Mucosa of stomach (tissue), 1 donor: ENCODE measurements around the gene STX16.

Experiments
- H3K27me3 ChIP-seq: one replicate; pipeline ENCODE4 v1.7.0; 2013; ENCODE audit warnings: mild to moderate bottlenecking, low read length; ENCODE audit not compliant: control insufficient read depth, insufficient read depth
- H3K36me3 ChIP-seq: one replicate; pipeline ENCODE4 v1.7.0; 2013; ENCODE audit warnings: low read length; ENCODE audit not compliant: control insufficient read depth, insufficient read depth
- H3K4me1 ChIP-seq: one replicate; pipeline ENCODE4 v1.7.0; 2013; ENCODE audit warnings: mild to moderate bottlenecking, low read length; ENCODE audit not compliant: control insufficient read depth, insufficient read depth
- H3K4me3 ChIP-seq: one replicate; pipeline ENCODE4 v1.7.0; 2013; ENCODE audit warnings: low read length
- H3K9ac ChIP-seq: one replicate; pipeline ENCODE4 v1.7.0; 2013; ENCODE audit warnings: mild to moderate bottlenecking, low read length, moderate library complexity
- H3K9me3 ChIP-seq: one replicate; pipeline ENCODE4 v1.7.0; 2013; ENCODE audit warnings: mild to moderate bottlenecking, low read length, moderate library complexity; ENCODE audit not compliant: control insufficient read depth
- donor health status: Pancreatic carcinoma.

The STX16 gene

DNA sequence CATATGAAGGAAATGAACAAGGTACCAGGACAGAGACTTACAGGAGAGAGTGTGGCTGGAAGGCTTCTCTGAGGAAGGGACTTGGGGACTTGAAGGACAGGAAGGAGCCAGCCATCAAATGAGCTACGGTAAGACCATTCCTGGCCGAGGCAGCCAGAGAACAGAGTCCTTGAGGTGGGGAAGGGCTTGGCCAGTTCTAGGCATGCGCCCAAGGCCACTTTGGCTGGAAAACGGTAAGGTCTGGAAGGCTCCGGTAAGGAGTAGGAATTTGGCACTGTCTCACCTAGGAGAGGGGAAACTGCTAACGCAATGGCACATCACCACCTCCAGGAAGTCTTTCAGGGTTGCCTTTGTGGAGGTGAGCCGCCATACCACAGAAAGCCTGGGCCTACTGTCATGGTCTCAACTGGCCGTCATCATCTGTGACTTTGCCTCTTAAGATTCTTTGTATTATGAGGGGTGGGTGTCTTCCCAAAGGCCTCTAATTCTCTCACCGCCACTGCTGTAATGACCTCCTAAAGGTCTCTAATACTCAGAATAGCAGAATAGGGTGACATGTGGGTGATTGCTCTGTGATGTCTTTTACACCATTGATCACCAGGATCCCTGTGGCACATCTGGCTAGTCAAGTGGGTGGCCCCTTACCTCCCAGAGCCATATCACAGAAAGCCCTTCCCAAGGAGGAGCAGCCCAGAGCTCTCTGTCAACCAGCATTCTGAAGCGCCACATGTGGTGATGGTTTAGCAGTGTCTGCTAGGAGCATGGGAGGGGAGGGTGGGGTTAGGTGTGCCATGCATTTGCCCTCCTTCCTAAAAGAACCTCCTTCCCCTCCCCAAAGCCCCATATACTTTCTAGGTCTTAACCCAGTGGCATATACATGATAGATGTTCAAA is 17.7 kb upstream of the STX16 start:
- H3K4me3 ChIP-seq = no peak overlapping the region
- H3K9me3 ChIP-seq = no peaks in the 10 kb centered on the region
- peaks cover 7% of the 10 kb centered on the region for H3K27me3 ChIP-seq
- no peaks in the 10 kb centered on the region for H3K36me3 ChIP-seq
- no peak overlapping the region for H3K9ac ChIP-seq
- H3K4me1 ChIP-seq = no peaks in the 10 kb centered on the region

GRCh38 chr20:58634059-58634458 is 17.0 kb upstream of the STX16 start:
- Histone ChIP-seq H3K4me3 (no peak overlapping the region), H3K9me3 (no peaks in the 10 kb centered on the region), H3K27me3 (peaks cover 7% of the 10 kb centered on the region), H3K4me1 (no peaks in the 10 kb centered on the region), H3K36me3 (no peaks in the 10 kb centered on the region), H3K9ac (no peak overlapping the region)

DNA sequence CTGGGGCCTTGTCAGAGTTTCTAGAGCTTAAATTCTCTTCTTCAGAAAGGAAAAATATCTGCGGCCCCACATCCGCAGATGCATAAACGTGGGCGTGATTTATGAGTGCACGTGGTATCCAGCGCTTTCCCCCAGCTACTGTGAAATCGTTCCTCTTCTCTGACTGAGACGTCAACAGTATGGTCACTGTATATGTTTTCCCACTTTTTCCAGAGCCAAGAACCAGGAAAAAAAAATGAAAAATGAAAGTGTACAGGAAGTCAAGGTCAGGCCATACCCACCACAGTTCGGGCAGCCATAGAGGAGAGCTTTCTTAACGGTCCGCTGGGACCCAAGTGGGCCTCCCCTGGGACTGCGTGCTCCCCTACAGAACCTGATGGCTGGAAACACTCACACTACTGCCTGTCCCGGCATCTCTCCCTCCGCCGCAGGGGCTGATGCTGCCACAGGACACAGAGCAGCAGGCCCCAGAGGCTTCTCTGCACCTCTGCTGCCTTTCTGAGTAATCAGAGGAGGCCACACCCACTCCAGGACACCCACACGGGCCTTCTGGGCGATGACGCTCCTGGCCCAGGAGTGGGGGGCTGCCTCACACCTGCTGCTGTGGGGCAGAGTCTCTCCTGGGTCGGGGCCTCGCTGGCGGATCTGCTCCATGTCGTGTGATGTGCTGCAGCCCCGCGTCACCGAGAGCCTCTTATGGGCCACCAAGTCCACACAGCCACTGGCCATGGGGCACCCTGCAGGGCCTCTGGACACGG is 16.4 kb upstream of the STX16 start:
- Histone ChIP-seq H3K36me3 (no peaks in the 10 kb centered on the region), H3K4me1 (no peaks in the 10 kb centered on the region), H3K9me3 (no peaks in the 10 kb centered on the region), H3K9ac (no peak overlapping the region), H3K4me3 (no peak overlapping the region), H3K27me3 (peaks cover 7% of the 10 kb centered on the region)

DNA sequence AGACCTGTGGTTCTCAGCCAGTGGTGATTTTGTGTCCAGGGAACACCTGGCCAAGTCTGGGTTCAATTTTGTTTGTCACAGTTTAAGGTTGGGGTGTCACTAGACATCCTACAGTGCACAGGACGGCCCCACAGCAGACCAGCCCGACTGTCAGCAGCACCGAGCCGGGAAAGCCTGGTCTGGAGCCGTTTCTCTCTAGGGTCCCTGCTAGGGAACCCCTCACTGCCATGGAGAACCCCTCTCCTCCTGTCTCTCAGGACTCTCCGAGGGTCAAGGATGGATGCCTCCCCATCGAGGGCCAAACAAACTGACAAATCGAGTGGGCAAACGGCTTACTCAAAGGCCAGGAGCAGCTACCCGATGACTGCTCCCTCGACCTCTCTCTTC is 15.8 kb upstream of the STX16 start:
- H3K4me3 ChIP-seq = no peak overlapping the region
- no peaks in the 10 kb centered on the region for H3K9me3 ChIP-seq
- no peaks in the 10 kb centered on the region for H3K36me3 ChIP-seq
- no peak overlapping the region for H3K9ac ChIP-seq
- no peaks in the 10 kb centered on the region for H3K4me1 ChIP-seq
- peaks cover 7% of the 10 kb centered on the region for H3K27me3 ChIP-seq

GRCh38 chr20:58636396-58636982 is 14.6 kb upstream of the STX16 start:
- Histone ChIP-seq H3K36me3 (no peaks in the 10 kb centered on the region), H3K9ac (no peak overlapping the region), H3K4me3 (no peak overlapping the region), H3K27me3 (no peaks in the 10 kb centered on the region), H3K9me3 (no peaks in the 10 kb centered on the region), H3K4me1 (no peaks in the 10 kb centered on the region)

DNA sequence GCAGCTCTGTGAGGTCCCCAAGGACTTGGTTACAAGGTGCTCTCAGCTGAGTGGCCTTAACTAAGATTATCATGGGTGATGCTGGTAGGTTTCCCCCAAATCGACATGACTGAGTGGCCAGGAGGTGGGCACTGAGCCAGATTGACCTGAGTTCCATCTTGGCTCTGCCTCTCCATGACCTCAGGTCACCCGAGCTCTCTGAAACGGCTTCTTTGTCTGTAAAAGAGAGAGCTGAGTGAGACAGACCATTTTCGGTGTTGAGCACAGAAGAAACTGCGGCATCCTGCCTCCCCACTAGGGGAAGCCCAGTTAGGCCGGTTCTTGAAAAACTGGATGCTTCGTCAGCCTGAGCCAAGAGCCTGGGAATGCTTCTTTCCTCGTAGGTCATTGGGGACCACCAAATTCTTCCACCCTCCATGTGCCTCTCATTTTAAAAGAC is 14.1 kb upstream of the STX16 start:
- H3K9ac ChIP-seq = no peak overlapping the region

DNA sequence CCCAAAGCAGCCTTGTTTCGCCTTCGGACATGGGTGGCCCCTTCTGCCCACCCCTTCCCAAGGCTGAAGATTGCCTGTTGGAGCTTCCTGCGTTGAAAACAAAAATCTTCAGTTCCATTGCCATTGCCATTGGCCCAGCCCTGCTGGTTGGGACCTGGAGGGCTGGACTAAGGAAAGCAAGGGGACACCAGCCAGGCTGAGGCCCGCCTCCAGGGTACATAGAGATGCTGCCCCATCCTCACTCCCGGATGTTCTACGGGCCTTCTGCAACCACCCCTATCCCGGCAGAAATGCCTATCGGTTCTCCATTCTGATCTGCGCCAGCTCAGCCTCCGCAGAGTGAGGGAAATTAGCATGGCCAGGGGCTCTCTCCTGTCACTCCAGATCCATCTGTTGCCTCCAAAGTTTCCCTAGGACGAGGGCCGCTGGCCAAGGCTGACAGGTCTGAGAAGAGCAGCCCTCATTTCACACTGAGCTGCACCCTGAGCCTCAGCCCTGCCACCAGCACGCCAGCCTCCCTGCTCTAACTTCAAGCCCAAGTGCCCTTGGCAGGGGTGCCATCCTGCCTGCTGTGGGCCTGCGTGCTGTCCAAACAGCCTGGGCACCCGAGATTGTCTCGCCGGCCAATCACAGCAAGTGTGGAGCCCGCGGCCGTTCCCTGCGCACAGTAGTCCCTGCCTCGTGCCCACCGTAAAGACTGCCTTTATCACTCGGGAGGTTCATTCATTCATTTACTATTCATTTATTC is 13.4 kb upstream of the STX16 start:
- Histone ChIP-seq H3K4me3 (no peak overlapping the region), H3K9ac (no peak overlapping the region), H3K27me3 (no peaks in the 10 kb centered on the region), H3K9me3 (no peaks in the 10 kb centered on the region), H3K4me1 (no peaks in the 10 kb centered on the region), H3K36me3 (no peaks in the 10 kb centered on the region)

More for the DNA sequence above, 14.1 kb upstream of the STX16 start:
- Histone ChIP-seq H3K9me3 (no peaks in the 10 kb centered on the region), H3K36me3 (no peaks in the 10 kb centered on the region), H3K27me3 (no peaks in the 10 kb centered on the region), H3K4me3 (no peak overlapping the region), H3K4me1 (no peaks in the 10 kb centered on the region)

DNA sequence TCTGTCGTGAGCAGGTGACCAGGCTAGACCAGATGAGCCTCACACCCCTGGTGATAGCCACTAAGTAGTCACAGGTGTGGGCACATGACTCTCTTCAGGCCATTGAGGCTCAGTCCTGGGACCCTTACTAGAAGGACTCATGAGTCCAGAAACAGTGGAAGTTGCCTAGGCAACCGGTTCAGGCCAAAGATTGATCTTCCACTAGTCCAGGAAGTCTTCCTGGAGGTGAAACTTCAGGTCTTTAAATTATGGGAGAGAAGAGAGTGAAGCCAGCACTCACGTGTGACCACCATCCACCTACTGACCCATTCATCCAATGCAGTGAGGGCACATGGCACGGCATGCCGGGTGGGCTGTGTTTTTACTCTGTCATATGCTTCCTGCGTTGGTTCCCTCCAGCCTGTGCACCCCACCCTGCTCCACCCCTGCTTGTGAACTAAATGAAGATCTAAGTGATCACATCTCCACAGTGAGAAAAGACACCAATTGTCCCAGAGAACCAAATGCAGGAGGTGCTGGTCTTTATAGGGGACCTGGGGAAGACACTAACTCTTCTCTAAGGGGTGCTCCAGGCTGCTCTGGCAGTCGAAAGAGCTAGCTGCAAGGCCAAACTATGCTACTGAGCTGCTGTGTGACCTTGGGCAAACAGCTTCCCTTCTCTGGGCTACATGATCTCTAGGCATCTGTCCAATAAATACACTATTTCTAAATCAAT is 12.5 kb upstream of the STX16 start:
- no peak overlapping the region for H3K9ac ChIP-seq
- H3K4me3 ChIP-seq = no peak overlapping the region
- no peaks in the 10 kb centered on the region for H3K9me3 ChIP-seq
- no peaks in the 10 kb centered on the region for H3K4me1 ChIP-seq
- no peaks in the 10 kb centered on the region for H3K36me3 ChIP-seq
- no peaks in the 10 kb centered on the region for H3K27me3 ChIP-seq

DNA sequence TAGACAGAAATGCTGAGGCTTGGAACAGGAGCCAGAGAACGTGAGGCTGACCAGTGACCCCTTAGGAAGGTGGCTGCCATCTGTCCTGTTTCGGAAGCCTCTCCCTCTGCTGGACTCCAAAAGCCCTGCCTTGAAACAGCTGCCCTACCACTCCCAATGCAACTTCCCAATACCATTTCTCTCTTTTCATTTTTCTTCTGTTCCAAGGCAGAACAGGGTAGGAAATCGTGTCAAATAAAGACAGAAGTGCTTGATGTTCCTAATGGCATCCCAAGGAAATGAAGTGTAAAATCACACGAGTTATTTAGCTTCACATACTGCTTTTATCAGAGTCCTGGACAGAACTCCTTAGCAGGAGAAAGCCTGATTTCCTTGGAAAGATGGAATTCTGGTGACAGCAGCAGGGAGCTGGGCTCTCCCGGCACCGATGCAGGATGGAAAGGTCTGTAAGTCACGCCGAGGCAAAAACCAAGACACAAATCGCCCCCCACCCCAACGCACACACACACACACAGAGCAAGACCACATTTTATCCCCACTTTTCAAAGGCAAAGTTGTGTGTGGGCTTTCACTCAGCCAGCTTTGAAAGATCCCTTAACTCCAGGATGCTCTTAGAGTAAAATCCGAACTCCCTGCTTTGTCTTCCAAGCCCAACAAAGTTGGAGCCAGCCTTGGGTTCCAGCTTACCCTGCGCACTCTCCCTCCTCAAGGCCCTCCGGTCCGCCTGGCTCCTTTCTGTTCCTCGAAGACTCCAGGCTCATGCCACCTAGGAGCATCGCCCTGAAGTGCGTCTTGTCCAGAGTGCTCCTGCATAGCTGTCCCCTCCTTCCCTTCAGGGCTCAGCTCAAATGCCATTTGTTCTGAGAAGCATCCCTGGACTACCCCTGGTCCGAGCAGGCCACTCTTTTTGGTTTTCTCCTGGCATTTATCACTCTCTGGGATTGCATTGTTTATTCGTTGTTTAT is 11.6 kb upstream of the STX16 start:
- H3K4me1 ChIP-seq = no peaks in the 10 kb centered on the region
- H3K4me3 ChIP-seq = no peak overlapping the region
- no peak overlapping the region for H3K9ac ChIP-seq
- H3K36me3 ChIP-seq = no peaks in the 10 kb centered on the region
- H3K27me3 ChIP-seq = no peaks in the 10 kb centered on the region
- H3K9me3 ChIP-seq = no peaks in the 10 kb centered on the region

DNA sequence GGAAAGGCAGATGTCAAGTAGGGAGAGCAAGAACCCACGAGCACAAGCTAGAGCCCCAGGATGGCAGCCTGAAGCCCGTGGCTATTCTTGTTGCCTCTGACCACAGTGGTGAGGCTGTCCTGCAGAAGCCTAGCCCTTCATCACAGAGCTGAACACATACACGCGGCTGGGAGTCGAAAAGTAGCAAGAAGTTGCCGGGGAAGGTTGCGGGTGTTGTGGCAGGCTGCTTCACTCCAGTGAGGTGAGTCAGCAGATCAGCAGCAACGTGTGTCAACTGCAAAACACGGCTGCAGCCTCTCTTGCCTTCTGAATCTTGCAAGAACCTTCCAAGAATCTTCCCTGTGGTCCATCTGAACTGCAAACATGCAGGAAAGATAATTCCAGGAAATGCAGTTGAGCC is 10.6 kb upstream of the STX16 start:
- Histone ChIP-seq H3K4me3 (no peak overlapping the region), H3K4me1 (no peaks in the 10 kb centered on the region), H3K9me3 (no peaks in the 10 kb centered on the region), H3K27me3 (no peaks in the 10 kb centered on the region), H3K36me3 (no peaks in the 10 kb centered on the region), H3K9ac (no peak overlapping the region)
